Lower lobe of right lung (tissue), 2 donors: ENCODE results near the gene ODC1. TPM values are rescaled to one million over a fixed set of nuclear protein-coding genes. Genes with fewer than 3 reads are reported as not detected.

Experiments used
- ATAC-seq, 2 donors: fragments of 200-7000 bp; cut with Tn5 transposase; one replicate each; pipeline ENCODE4 v1.9.1; 2020 to 2022; ENCODE audit warnings: mild to moderate bottlenecking in 2 of 2, moderate library complexity in 2 of 2
- DNase-seq: peaks from one replicate; pipeline ENCODE4 v3.0.0-alpha.2; 2020
- H3K27ac ChIP-seq: fragments of 200-600 bp; one replicate; pipeline ENCODE4 v1.8.0; 2022
- H3K27me3 ChIP-seq: fragments of 200-600 bp; one replicate; pipeline ENCODE4 v1.8.0; 2022; ENCODE audit warnings: low read depth
- H3K36me3 ChIP-seq: fragments of 200-600 bp; one replicate; pipeline ENCODE4 v1.8.0; 2022; ENCODE audit warnings: mild to moderate bottlenecking
- H3K4me1 ChIP-seq: fragments of 200-600 bp; one replicate; pipeline ENCODE4 v1.8.0; 2022
- H3K4me3 ChIP-seq: fragments of 200-600 bp; one replicate; pipeline ENCODE4 v1.8.0; 2022; ENCODE audit warnings: mild to moderate bottlenecking
- H3K9me3 ChIP-seq: fragments of 200-600 bp; one replicate; pipeline ENCODE4 v1.8.0; 2022
- CTCF ChIP-seq: fragments of 200-600 bp; IDR thresholded peaks from one replicate; pipeline ENCODE4 v1.8.0; 2022; ENCODE audit warnings: antibody characterized with exemption, mild to moderate bottlenecking
- intact Hi-C: fragments of 100-400 bp; cut with DNase I; formaldehyde crosslinking; loops from one replicate; pipeline ENCODE4 v1.11.0; 2022
- total RNA-seq: library from RNA; stranded (reverse); fragmentation: NEBNext Ultra II Directional; extraction: Animal tissue kit (Norgen Biotek cat#: 25700); gene quantifications from one replicate; pipeline ENCODE4 v1.2.1, GENCODE V29; 2021
- donor health status: DM: no; HTN: yes; CAD: no; lungs with severe emphysema.

The ODC1 gene
- total RNA-seq, 1 donor from 2014 or later: 30.1 TPM

DNA sequence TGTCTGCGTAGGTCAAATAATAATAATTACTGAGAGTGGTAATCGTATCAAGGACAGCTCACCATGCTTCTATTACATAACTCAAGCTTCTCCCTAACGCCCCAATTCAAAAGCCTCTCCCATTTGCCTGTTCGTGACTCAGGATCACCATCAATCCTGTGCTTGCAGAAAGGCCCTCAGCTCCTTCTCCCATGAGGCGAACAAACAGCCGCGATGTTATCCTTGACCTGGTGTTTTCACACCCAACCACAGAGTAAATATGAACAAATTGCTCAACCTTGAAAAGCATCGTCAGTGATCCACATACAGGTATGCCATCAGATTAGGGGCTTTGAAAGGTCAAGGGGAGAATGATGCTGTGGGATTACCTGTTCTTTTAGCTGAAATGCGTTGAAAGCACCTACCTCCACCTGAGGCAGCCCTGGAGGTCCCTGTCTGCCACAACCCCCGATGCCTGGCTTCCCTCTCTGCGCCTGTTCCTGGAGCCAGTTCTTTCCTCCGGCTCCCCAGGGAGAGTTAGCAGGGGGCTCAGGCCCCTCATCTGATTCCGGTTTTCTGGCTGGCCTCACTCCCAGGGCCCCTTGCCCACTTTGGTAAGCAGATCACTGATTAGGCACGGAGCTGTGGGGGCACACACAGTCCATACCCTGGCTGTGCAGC lies 39.1 kb upstream of the ODC1 start:
- ATAC-seq (peak; percentile 77 to 81), DNase-seq (no peak)
- Histone ChIP-seq H3K9me3 (no peaks in the 10 kb centered on the region), H3K27me3 (peaks cover 4% of the 10 kb centered on the region), H3K4me3 (no peak overlapping the region), H3K36me3 (no peaks in the 10 kb centered on the region), H3K4me1 (no peaks in the 10 kb centered on the region), H3K27ac (no peak overlapping the region)
- no peak for TF ChIP-seq CTCF
- intact Hi-C loops: no loop called here

GRCh38 chr2:10486601-10487079 lies 38.5 kb upstream of the ODC1 start:
- TF ChIP-seq CTCF: no peak
- Histone ChIP-seq H3K27me3 (peaks cover 4% of the 10 kb centered on the region), H3K4me3 (no peak overlapping the region), H3K27ac (no peak overlapping the region), H3K36me3 (no peaks in the 10 kb centered on the region), H3K4me1 (no peaks in the 10 kb centered on the region), H3K9me3 (no peaks in the 10 kb centered on the region)
- intact Hi-C loops: no loop called here
- DNase-seq (no peak), ATAC-seq (no peak)

DNA sequence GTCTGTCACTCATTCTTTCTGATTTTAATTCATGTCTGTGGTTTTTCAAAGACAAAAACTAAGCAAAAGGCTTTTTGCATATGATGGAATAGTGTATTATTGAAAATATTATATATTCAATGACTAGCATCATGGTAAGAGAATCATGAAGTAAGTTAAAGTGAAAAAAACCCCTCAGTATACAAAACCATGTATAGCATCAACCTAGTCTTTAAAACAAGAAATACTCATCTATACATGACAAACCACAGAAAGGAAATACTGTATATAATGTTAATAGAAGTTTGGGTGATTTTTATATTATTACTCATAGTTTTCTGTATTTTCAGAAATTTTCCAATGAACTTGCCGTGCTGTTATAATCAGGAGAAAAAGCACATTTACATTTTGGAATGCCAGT lies 38.0 kb upstream of the ODC1 start:
- DNase-seq (no peak), ATAC-seq (no peak)
- intact Hi-C loops: no loop called here
- H3K4me3 ChIP-seq: no peak overlapping the region
- H3K4me1 ChIP-seq: no peaks in the 10 kb centered on the region
- H3K36me3 ChIP-seq: no peaks in the 10 kb centered on the region
- TF ChIP-seq CTCF: no peak
- no peaks in the 10 kb centered on the region for H3K9me3 ChIP-seq
- H3K27ac ChIP-seq: no peak overlapping the region
- peaks cover 3% of the 10 kb centered on the region for H3K27me3 ChIP-seq

DNA sequence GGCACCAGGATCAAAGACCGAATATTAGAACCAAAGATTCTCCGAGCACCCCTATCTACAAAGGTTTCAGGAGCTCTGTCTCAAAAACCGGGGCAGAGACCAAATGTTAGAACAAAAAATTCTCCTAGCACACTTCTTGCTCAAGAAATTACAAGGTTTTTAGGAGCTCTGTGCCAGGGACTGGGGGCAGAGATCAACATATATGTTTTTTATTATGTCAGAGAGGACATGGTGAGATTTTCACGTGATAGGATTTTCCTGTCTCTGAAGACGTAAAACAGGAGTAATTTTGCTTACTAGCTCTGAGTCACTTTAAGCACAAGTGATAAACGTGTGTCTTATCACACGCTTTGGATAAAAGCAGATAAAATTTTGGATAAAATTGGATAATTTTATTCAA lies 34.8 kb upstream of the ODC1 start:
- Histone ChIP-seq H3K27ac (no peak overlapping the region), H3K27me3 (no peaks in the 10 kb centered on the region), H3K36me3 (no peaks in the 10 kb centered on the region), H3K4me1 (no peaks in the 10 kb centered on the region), H3K4me3 (no peak overlapping the region), H3K9me3 (no peaks in the 10 kb centered on the region)
- TF ChIP-seq CTCF: no peak
- no peak for ATAC-seq
- intact Hi-C loops: no loop called here
- no peak for DNase-seq

DNA sequence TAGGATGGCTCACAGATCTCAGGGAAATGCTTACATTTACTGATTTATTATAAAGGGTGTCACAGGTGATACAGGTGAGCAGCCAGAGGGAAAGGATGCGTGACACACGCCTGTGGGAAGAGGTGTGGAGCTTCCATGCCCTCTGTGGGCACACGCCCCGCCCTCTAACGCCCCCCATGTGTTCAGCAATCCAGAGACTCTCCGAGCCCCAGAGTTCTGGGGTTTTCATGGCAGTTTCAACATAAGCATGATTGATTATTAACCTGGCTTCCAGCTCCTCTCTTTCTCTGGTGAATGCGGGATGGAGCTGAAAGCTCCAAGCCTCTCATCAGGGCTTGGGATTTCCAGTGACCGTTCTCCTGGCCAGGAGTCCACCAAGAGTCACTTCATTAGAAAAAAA lies 34.3 kb upstream of the ODC1 start:
- Histone ChIP-seq H3K4me3 (no peak overlapping the region), H3K4me1 (no peaks in the 10 kb centered on the region), H3K36me3 (no peaks in the 10 kb centered on the region), H3K27me3 (no peaks in the 10 kb centered on the region), H3K27ac (no peak overlapping the region), H3K9me3 (no peaks in the 10 kb centered on the region)
- intact Hi-C loops: no loop called here
- no peak for TF ChIP-seq CTCF
- DNase-seq (no peak), ATAC-seq (no peak)
